Neural progenitor cell (in vitro differentiated cells): Measurements from ENCODE around the gene RBM26.

Source experiments
- EZH2 ChIP-seq: fragments of 200-600 bp; sonication (generic); IDR thresholded peaks from 2 replicates; pipeline ENCODE4 v1.6.1; 2017; ENCODE audit warnings: antibody characterized with exemption, mild to moderate bottlenecking, moderate library complexity
- EZH2phosphoT487 ChIP-seq: fragments of 200-600 bp; sonication (generic); IDR thresholded peaks from 2 replicates; pipeline ENCODE4 v1.6.1; 2017; ENCODE audit warnings: antibody characterized with exemption
- TF ChIP-seq, protein P1 (sequence below): fragments of 200-600 bp; sonication (generic); IDR thresholded peaks from 2 replicates; pipeline ENCODE4 v1.5.1; 2017; ENCODE audit warnings: antibody characterized with exemption, mild to moderate bottlenecking

DNA sequence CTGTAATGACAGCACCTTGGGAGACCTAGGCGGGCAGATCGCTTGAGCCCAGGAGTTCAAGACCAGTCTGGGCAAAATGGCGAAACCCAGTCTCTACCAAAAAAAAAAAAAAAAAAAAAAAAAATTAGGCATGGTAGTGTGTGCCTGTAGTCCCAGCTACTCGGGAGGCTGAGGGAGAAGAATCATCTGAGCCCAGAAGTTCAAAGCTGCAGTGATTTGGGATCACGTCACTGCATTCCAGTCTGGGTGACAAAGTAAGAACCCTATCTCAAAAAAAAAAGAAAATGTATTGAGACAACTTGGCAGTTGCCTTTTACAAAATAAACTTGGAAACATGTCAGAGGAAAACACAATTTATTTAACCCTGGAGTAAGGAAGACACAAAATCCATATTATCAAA is 26.8 kb downstream of the RBM26 start:
- TF ChIP-seq, protein P1, sequence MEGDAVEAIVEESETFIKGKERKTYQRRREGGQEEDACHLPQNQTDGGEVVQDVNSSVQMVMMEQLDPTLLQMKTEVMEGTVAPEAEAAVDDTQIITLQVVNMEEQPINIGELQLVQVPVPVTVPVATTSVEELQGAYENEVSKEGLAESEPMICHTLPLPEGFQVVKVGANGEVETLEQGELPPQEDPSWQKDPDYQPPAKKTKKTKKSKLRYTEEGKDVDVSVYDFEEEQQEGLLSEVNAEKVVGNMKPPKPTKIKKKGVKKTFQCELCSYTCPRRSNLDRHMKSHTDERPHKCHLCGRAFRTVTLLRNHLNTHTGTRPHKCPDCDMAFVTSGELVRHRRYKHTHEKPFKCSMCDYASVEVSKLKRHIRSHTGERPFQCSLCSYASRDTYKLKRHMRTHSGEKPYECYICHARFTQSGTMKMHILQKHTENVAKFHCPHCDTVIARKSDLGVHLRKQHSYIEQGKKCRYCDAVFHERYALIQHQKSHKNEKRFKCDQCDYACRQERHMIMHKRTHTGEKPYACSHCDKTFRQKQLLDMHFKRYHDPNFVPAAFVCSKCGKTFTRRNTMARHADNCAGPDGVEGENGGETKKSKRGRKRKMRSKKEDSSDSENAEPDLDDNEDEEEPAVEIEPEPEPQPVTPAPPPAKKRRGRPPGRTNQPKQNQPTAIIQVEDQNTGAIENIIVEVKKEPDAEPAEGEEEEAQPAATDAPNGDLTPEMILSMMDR = no peak
- no peak for TF ChIP-seq EZH2phosphoT487
- TF ChIP-seq EZH2 = no peak
